ENCODE results near the gene SVIL. TPM values are rescaled to one million over a fixed set of nuclear protein-coding genes. Genes with fewer than 3 reads are reported as not detected.
"Not testable (repeated sequence)": the region's sequence is repeated elsewhere in the genome, so short reads cannot be mapped to it uniquely, and the experiment has no call there.

The SVIL gene
- total and polyA plus RNA-seq, 7 donors: 70.6 to 1,728 (median 792) TPM

DNA sequence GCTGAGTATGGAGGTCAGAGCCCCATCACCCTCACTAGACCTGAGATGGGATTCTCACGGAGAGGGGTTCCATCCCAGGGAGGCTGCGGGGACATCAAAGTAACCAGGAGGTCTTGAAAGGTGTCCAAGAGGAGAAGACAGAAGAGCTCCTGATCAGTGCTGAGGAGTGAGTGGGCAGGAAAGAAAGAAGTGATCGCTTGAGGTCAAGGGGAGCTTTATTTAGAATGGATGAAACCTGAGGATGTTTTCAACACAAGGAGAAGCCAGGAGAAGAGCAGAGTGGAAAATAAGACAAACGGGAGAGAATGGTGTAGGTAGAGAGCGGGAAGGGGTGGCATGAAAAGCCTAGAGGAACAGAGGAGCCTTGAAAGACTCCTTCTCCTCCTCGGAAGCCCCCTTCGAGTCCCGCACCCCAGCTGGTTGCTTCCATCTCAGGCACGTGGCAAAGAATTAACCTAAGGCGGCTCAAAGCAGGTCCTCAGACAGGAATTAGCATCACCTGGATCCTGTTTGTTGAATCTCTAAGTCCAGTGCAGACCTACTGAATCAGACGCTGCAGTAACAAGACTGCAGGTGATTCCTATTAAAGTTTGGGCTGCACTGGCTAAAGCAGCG lies 5.8 kb downstream of the SVIL start:
- intact Hi-C loops (cut with DNase I): no loop called here

DNA sequence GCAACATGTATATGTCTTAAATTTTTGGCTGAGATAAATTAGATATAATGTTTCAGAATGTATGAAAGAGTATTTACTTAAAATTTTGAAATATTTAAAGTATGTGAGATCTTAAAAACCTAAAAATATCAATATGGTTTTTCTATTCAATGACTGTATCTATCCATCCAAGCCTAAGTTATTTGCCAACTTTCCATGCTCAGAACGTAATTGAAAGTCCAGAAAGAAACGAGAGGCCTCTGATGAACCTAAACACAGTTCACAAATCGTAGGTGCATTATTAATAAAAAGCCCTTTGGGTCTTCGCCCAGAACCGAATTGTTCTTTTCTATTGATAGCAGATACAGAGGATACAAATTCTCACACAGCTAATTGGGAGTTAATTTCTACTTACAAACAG lies 6.5 kb downstream of the SVIL start:
- TF ChIP-seq, protein P1, sequence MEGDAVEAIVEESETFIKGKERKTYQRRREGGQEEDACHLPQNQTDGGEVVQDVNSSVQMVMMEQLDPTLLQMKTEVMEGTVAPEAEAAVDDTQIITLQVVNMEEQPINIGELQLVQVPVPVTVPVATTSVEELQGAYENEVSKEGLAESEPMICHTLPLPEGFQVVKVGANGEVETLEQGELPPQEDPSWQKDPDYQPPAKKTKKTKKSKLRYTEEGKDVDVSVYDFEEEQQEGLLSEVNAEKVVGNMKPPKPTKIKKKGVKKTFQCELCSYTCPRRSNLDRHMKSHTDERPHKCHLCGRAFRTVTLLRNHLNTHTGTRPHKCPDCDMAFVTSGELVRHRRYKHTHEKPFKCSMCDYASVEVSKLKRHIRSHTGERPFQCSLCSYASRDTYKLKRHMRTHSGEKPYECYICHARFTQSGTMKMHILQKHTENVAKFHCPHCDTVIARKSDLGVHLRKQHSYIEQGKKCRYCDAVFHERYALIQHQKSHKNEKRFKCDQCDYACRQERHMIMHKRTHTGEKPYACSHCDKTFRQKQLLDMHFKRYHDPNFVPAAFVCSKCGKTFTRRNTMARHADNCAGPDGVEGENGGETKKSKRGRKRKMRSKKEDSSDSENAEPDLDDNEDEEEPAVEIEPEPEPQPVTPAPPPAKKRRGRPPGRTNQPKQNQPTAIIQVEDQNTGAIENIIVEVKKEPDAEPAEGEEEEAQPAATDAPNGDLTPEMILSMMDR (IDR thresholded peaks at IDR 0.05): no peak
- 26 to 31% (median 28%) methylated on average over 5 of the region's 5 CpGs for WGBS, 3 donors
- intact Hi-C loops (cut with DNase I): no loop called here
- H3K4me3 ChIP-seq: peak overlapping the region; percentile 77
- peaks cover 0 to 38% of the 10 kb centered on the region in 2 donors for H3K36me3 ChIP-seq (ENCODE audit: insufficient read depth in 1 of 2, low read depth in 1 of 2)
- ATAC-seq: no peak
- H3K27me3 ChIP-seq (ENCODE audit: insufficient read depth in 3 of 3, low read length in 2 of 3): no peaks in the 10 kb centered on the region
- H3K4me1 ChIP-seq: peaks cover 44% of the 10 kb centered on the region
- no peaks in the 10 kb centered on the region for H3K9me3 ChIP-seq
- DNase-seq: no peak
- peak overlapping the region; percentile 94 for H3K27ac ChIP-seq

More for the DNA sequence above, 5.8 kb downstream of the SVIL start:
- TF ChIP-seq, protein P1 (IDR thresholded peaks at IDR 0.05): no peak
- H3K36me3 ChIP-seq (ENCODE audit: insufficient read depth in 1 of 2, low read depth in 1 of 2): peaks cover 0 to 38% of the 10 kb centered on the region in 2 donors
- peak overlapping the region; percentile 77 for H3K4me3 ChIP-seq
- ATAC-seq (peak; percentile 19 to 51 (median 44)), DNase-seq (no peak)
- no peaks in the 10 kb centered on the region for H3K27me3 ChIP-seq (ENCODE audit: insufficient read depth in 3 of 3, low read length in 2 of 3)
- H3K9me3 ChIP-seq: no peaks in the 10 kb centered on the region
- WGBS, 3 donors: 32 to 47% (median 40%) methylated on average over 12 of the region's 12 CpGs
- peak overlapping the region; percentile 94 for H3K27ac ChIP-seq
- H3K4me1 ChIP-seq: peaks cover 39% of the 10 kb centered on the region

DNA sequence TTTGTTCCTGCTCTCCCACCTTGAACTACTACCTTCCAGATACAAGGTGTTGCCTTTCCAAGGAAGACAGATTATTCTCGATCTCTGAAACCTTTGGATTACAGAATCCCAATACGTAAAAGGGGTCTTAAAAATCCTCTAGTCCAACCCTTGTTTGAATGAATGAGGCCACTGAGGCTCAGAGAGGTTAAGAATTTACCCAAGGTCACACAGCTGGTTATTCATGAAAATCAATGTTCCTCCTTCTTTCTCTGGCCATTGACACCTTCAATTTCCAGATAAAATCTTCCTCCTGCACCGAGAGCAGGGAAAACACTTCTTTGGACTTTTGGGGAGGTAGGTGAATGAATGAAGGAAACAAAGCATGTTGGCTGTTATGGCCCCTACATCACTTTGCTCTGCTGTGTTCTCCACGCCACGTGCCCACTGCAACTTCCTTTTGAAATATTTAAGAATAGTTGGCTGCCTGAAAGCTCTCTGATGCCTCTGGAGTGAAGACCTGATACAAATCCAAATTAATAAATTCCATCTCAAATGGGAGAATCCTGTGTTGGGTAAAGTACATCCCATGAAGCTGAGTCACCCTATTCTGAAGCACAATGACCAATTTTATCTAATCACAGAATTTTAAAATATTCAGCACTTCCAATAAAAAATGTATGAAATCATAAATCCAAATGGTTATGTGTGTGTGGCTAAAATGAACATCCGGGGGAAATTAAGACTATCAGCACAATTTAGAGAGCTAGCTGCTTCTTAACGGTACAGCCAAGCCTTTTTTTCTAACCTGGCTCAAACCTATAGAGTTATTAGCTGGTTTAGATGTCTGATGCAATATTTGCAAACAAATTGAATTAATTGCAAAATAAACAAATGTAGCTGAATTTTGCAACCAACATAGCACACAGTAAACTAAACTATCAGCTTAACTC lies 7.3 kb downstream of the SVIL start:
- ATAC-seq (no peak), DNase-seq (no peak)
- intact Hi-C loops (cut with DNase I): no loop called here
- WGBS, 3 donors: 37 to 56% (median 37%) methylated on average over 7 of the region's 7 CpGs
- peaks cover 52% of the 10 kb centered on the region for H3K4me1 ChIP-seq
- H3K27ac ChIP-seq: peak overlapping the region; percentile 94
- peak overlapping the region; percentile 77 for H3K4me3 ChIP-seq
- H3K9me3 ChIP-seq: no peaks in the 10 kb centered on the region
- H3K36me3 ChIP-seq (ENCODE audit: insufficient read depth in 1 of 2, low read depth in 1 of 2): peaks cover 0 to 38% of the 10 kb centered on the region in 2 donors
- H3K27me3 ChIP-seq (ENCODE audit: insufficient read depth in 3 of 3, low read length in 2 of 3): no peaks in the 10 kb centered on the region
- TF ChIP-seq, protein P1 (IDR thresholded peaks at IDR 0.05): no peak

DNA sequence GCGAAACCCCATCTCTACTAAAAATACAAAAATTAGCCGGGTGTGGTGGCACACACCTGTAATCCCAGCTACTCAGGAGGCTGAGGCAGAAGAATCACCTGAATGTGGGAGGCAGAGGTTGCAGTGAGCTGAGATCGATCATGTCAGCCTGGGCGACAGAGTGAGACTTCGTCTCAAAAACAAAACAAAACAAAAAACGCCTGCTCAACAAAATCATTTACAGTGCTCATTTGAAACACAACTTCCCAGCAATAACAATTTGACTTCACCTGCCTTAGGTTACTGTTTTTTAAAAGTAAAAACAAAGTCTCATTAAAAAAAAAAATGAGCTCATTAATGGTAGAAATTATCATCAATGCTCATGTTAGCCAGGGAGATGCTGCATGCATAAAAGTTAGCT lies 10.4 kb downstream of the SVIL start:
- peaks cover 65% of the 10 kb centered on the region for H3K4me1 ChIP-seq
- H3K27me3 ChIP-seq (ENCODE audit: insufficient read depth in 3 of 3, low read length in 2 of 3); ATAC-seq; H3K9me3 ChIP-seq; intact Hi-C loops (cut with DNase I); DNase-seq: not testable (repeated sequence)
- 37 to 74% (median 41%) methylated on average over 6 of the region's 6 CpGs for WGBS, 3 donors
- peaks cover 0 to 38% of the 10 kb centered on the region in 2 donors for H3K36me3 ChIP-seq (ENCODE audit: insufficient read depth in 1 of 2, low read depth in 1 of 2)
- peak overlapping the region; percentile 77 for H3K4me3 ChIP-seq
- H3K27ac ChIP-seq: peak overlapping the region; percentile 94

DNA sequence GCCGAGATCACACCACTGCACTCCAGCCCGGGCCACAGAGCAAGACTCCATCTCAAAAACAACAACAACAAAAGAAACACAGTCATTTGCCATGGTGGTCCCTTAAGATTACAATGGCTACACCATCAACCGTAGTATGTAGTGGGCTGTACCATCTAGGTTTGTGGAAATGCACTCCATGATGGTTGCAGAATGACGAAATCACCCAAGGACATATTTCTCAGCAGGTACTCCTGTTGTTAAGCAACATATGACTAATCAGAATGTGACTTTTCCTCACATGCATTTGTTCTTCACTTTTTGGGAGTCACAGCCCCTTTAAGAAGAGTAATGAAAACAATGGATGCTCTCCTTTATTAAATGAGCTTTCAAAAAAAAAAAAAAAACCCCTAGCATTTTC lies 11.0 kb downstream of the SVIL start:
- TF ChIP-seq, protein P1 (IDR thresholded peaks at IDR 0.05): no peak
- Histone ChIP-seq H3K4me1 (peaks cover 69% of the 10 kb centered on the region), H3K27me3 (ENCODE audit: insufficient read depth in 3 of 3, low read length in 2 of 3) (no peaks in the 10 kb centered on the region), H3K9me3 (no peaks in the 10 kb centered on the region), H3K4me3 (peak overlapping the region; percentile 77), H3K27ac (peak overlapping the region; percentile 94), H3K36me3 (ENCODE audit: insufficient read depth in 1 of 2, low read depth in 1 of 2) (peaks cover 0 to 38% of the 10 kb centered on the region in 2 donors)
- intact Hi-C loops (cut with DNase I): no loop called here
- WGBS, 3 donors: 41 to 66% (median 53%) methylated on average over 4 of the region's 4 CpGs
- peak; percentile 17 to 68 (median 58) for ATAC-seq
- no peak for DNase-seq

All from psoas muscle (tissue), 8 donors.